Anterior cingulate cortex (tissue), 58 donors: ENCODE results near the gene NECTIN2.

Experiments
- DNase-seq, 58 donors: peaks; one replicate each; lab custom pipeline; 2025; lab: John Stamatoyannopoulos, UW

NECTIN2 gene

DNA sequence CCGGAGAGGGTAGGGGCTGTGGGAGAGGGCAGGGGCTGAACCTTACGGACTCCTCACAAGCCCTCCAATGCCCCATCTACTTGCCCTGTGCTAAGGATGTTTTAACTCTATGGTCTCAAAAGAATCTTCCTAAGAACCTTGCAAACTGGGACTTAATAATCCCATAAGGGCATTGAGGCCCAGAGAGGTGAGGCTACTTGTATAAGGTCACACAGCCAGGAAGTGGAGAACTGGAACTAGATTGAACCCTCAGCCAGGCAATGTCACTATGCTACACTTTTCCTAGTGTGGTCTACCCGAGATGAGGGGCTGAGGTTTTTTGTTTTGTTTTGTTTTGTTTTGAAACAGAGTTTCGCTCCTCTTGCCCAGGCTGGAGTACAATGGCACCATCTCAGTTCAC is 85.4 kb downstream of the NECTIN2 start:
- no peak for DNase-seq
